Spleen (tissue), 11 donors: Measurements from ENCODE around the gene AVPI1. TPM values are rescaled to one million over a fixed set of nuclear protein-coding genes. Genes with fewer than 3 reads are reported as not detected.
A peak's percentile ranks its signal among the peaks of the same experiment; 100 is the strongest.

Experiments
- DNase-seq: peaks from one replicate; pipeline ENCODE4 v3.0.0-alpha.2; 2020
- H3K27ac ChIP-seq, 8 donors: fragments of 200-600 bp; sonication (generic) in 7 of 8; 1 replicate in 4 of 8; 2 replicates in 4 of 8; pipeline versions ENCODE4 v1.5.0 to v1.8.0; 2016 to 2021; ENCODE audit warnings: inconsistent platforms in 4 of 8, mild to moderate bottlenecking in 4 of 8, moderate library complexity in 1 of 8
- H3K27me3 ChIP-seq, 7 donors: fragments of 200-600 bp; sonication (generic) in 6 of 7; replicated peaks in 1 of 7; 1 replicate in 4 of 7; 2 replicates in 3 of 7; pipeline versions ENCODE4 v1.5.0 to v1.8.0; 2016 to 2021; ENCODE audit warnings: inconsistent platforms in 3 of 7, mild to moderate bottlenecking in 1 of 7
- H3K36me3 ChIP-seq, 6 donors: fragments of 200-600 bp; sonication (generic) in 5 of 6; 1 replicate in 4 of 6; 2 replicates in 2 of 6; pipeline versions ENCODE4 v1.5.0 to v1.8.0; 2016 to 2021; ENCODE audit warnings: inconsistent platforms in 2 of 6
- H3K4me1 ChIP-seq, 6 donors: fragments of 200-600 bp; sonication (generic) in 5 of 6; 1 replicate in 3 of 6; 2 replicates in 3 of 6; pipeline versions ENCODE4 v1.5.0 to v1.8.0; 2016 to 2021; ENCODE audit warnings: inconsistent platforms in 3 of 6
- H3K4me3 ChIP-seq, 8 donors: fragments of 200-600 bp; sonication (generic) in 7 of 8; 1 replicate in 4 of 8; 2 replicates in 4 of 8; pipeline versions ENCODE4 v1.5.0 to v1.8.0; 2016 to 2021; ENCODE audit warnings: inconsistent platforms in 4 of 8, mild to moderate bottlenecking in 4 of 8, moderate library complexity in 2 of 8
- H3K9me3 ChIP-seq, 8 donors: fragments of 200-600 bp; sonication (generic) in 7 of 8; 1 replicate in 4 of 8; 2 replicates in 4 of 8; pipeline versions ENCODE4 v1.5.0 to v1.8.0; 2016 to 2021; ENCODE audit warnings: inconsistent platforms in 4 of 8
- POLR2A ChIP-seq, 3 donors: fragments of 450-650 bp; IDR thresholded peaks; one replicate each; pipeline ENCODE4 v1.5.1; 2017; ENCODE audit warnings: antibody characterized with exemption in 3 of 3, mild to moderate bottlenecking in 1 of 3
- POLR2AphosphoS5 ChIP-seq, 3 donors: sonication (generic); formaldehyde crosslinking; IDR thresholded peaks; one replicate each; pipeline ENCODE4 v1.5.1; 2017; ENCODE audit warnings: antibody characterized with exemption in 3 of 3
- WGBS, 5 donors: extraction: QIAGEN DNeasy Blood & Tissue Kit in 3 of 5; methylation state at CpG; one replicate each; pipeline versions ENCODE4 v1.1.5 to v1.1.7; 2013 to 2018; 5-methylcytosine and 5-hydroxymethylcytosine counted together
- intact Hi-C: fragments of 100-400 bp; cut with DNase I; formaldehyde crosslinking; loops from one replicate; pipeline ENCODE4 v1.15.0; 2023; ENCODE audit warnings: low total_unique reads
- polyA plus RNA-seq, 3 donors: library from polyadenylated mRNA; stranded (reverse); fragments of 200-250 nt; gene quantifications; one replicate each; pipeline ENCODE4 v1.2.1, GENCODE V29; 2013
- total RNA-seq, 7 donors: library from RNA; depleted of rRNA in 3 of 7; stranded (reverse); fragments of >200 nt in 3 of 7; fragmentation: NEBNext Ultra II Directional in 4 of 7; extraction: Animal tissue kit (Norgen Biotek cat#: 25700) in 4 of 7; gene quantifications; one replicate each; pipeline versions ENCODE4 v1.1.0 to v1.2.1, GENCODE V29; 2016 to 2021
- TF ChIP-seq, protein P1 (sequence below), 11 experiments: fragments of 200-600 bp in 7 of 11; fragments of 450-650 bp in 4 of 11; sonication (generic) in 4 of 11; IDR thresholded peaks in 8 of 11; conservative IDR thresholded peaks in 3 of 11; 1 replicate in 7 of 11; 2 replicates in 4 of 11; pipeline versions ENCODE4 v1.4.0 to v1.8.0; 2016 to 2021; ENCODE audit warnings: antibody characterized with exemption in 11 of 11, inconsistent platforms in 4 of 11, mild to moderate bottlenecking in 1 of 11
- donor health status: healthy with polysubstance abuse.
- donor health status: DM: no; HTN: no; CAD: no; lungs with moderate emphysema.
- donor health status: DM: no; HTN: no; CAD: no.
- donor health status: Bipolar disorder and iron deficiency.
- donor health status: healthy.
- donor health status: DM: no; HTN: no; CAD: no.
- donor health status: DM: yes; HTN: yes; CAD: no.

Gene AVPI1
- total and polyA plus RNA-seq, 10 donors, result 4.0 to 35.8 (median 14.3) TPM

DNA sequence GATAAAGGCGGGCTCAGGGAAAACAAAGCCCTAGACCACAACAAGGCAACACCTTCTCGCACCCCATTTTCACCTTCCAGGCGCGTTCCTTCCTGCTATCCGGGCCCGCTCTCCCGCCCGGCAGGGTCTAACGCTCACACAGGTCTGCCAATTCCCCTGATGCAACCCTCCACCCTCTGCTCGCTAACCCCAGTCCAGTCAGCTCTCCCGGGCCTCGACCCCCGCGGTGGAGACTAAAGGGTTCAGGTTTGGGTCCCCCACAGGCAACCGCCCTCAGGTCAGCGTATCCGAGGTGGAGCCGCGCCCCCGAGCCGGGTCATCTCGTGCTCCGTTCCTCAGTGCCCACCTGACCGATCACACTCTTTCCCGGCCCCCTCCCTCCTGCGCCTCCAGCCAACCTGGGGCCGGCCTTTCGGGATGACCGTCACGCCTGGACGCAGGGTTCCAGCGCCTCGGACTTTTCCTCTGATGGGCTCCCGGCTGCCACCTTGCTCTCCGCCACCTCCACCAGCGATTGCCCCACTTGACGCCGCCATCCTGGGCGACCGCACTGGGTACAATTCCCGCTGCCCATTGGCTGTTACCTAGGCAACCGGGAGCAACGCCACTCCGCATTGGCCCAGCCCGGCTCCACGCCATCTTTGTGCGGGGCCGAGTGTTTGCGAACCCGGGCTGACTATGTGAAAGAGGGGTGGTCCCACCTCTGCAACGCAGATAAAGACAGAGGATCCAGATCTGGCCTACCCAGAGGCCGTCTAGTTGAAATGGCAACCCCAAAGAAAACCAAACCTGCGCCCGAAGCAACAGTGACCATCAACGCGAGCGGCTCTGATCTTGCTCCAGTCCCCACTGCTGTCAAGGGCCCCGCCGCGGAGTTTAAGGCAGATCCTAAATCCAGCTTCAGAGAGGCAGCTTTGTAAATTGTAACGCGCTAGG is 53.8 kb downstream of the AVPI1 start, which contains the start of gene MORN4:
Gene MORN4 (minus strand): TSS at position 552 of the 936 bp plus-strand sequence. CDS start 13,847 bp downstream, outside the sequence.
- Histone ChIP-seq H3K27ac (peak within 1 kb of the TSS in 6 of 8 donors; percentile 36 to 74 (median 54)), H3K9me3 (no peaks in the 10 kb centered on the region), H3K4me3 (peak within 1 kb of the TSS; percentile 51 to 87 (median 75)), H3K4me1 (peaks cover 0 to 23% (median 14%) of the 10 kb centered on the region in 6 donors), H3K27me3 (no peaks in the 10 kb centered on the region), H3K36me3 (no peaks in the 10 kb centered on the region)
- 4 to 7% (median 5%) methylated on average over 50 to 62 of the region's 62 CpGs for WGBS, 5 donors
- intact Hi-C loops, result no loop called here
- peak; percentile 55 to 81 (median 80) for TF ChIP-seq POLR2AphosphoS5 (IDR thresholded peaks at IDR 0.05)
- TF ChIP-seq, protein P1, sequence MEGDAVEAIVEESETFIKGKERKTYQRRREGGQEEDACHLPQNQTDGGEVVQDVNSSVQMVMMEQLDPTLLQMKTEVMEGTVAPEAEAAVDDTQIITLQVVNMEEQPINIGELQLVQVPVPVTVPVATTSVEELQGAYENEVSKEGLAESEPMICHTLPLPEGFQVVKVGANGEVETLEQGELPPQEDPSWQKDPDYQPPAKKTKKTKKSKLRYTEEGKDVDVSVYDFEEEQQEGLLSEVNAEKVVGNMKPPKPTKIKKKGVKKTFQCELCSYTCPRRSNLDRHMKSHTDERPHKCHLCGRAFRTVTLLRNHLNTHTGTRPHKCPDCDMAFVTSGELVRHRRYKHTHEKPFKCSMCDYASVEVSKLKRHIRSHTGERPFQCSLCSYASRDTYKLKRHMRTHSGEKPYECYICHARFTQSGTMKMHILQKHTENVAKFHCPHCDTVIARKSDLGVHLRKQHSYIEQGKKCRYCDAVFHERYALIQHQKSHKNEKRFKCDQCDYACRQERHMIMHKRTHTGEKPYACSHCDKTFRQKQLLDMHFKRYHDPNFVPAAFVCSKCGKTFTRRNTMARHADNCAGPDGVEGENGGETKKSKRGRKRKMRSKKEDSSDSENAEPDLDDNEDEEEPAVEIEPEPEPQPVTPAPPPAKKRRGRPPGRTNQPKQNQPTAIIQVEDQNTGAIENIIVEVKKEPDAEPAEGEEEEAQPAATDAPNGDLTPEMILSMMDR (IDR thresholded peaks at IDR 0.05 in 8 of 11, conservative IDR thresholded peaks at IDR 0.05 in 3 of 11), result peak in 2 of 11 experiments; percentile 7 to 15
- TF ChIP-seq POLR2A (IDR thresholded peaks at IDR 0.05), result no peak
- peak; percentile 96 for DNase-seq

DNA sequence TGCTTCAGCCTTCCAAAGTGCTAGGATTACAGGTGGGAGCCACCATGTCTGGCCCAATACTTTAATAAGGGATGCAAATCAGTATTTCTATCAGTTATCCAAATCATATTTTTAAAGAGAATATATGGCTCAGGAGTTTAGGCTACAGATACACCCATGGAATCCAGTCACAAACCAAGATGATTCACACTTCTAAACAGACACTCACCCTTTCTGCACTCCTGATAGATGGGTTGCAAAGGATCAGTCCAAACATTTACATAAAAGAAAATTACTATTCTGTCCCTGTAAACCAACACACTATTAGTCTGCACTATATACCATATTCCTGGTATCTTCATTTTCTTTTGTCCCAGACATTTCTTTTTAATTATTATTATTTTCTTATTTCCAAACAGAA is 55.9 kb downstream of the AVPI1 start:
- H3K4me1 ChIP-seq, result peaks cover 0 to 23% (median 14%) of the 10 kb centered on the region in 6 donors
- H3K27ac ChIP-seq, result no peak overlapping the region
- H3K36me3 ChIP-seq, result no peaks in the 10 kb centered on the region
- H3K9me3 ChIP-seq, result no peaks in the 10 kb centered on the region
- no peak overlapping the region for H3K4me3 ChIP-seq
- TF ChIP-seq POLR2A (IDR thresholded peaks at IDR 0.05), result no peak
- no peak for TF ChIP-seq POLR2AphosphoS5 (IDR thresholded peaks at IDR 0.05)
- TF ChIP-seq, protein P1 (IDR thresholded peaks at IDR 0.05 in 8 of 11, conservative IDR thresholded peaks at IDR 0.05 in 3 of 11), result no peak
- H3K27me3 ChIP-seq, result no peaks in the 10 kb centered on the region
- no peak for DNase-seq
- intact Hi-C loops, result no loop called here

DNA sequence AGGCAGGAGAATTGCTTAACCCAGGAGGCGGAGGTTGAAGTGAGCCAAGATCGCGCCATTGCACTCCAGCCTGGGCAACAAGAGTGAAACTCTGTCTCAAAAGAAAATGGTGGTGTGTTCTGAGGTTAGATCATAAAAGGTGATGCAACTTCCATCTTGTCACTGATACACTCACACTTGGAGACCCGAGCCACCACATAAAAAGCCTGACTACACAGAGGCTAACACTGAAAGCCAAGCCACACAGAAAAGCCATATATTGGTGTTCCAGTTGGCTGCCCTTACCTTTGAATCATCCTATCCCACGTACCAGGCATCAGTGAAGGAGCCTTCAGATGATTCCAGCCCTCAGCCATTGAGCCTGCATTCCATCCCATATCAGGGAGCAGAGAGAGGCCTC is 57.8 kb downstream of the AVPI1 start:
- H3K27me3 ChIP-seq, result no peaks in the 10 kb centered on the region
- no peaks in the 10 kb centered on the region for H3K9me3 ChIP-seq
- H3K4me3 ChIP-seq, result no peak overlapping the region
- H3K36me3 ChIP-seq, result no peaks in the 10 kb centered on the region
- H3K4me1 ChIP-seq, result peaks cover 0 to 23% (median 14%) of the 10 kb centered on the region in 6 donors
- no peak for DNase-seq
- no peak overlapping the region for H3K27ac ChIP-seq
- whole genome bisulfite sequencing, 5 donors, result 86 to 95% (median 89%) methylated on average over 5 of the region's 5 CpGs
- intact Hi-C loops, result no loop called here
- no peak for TF ChIP-seq POLR2A (IDR thresholded peaks at IDR 0.05)
- no peak for TF ChIP-seq POLR2AphosphoS5 (IDR thresholded peaks at IDR 0.05)
- TF ChIP-seq, protein P1 (IDR thresholded peaks at IDR 0.05 in 8 of 11, conservative IDR thresholded peaks at IDR 0.05 in 3 of 11), result no peak

DNA sequence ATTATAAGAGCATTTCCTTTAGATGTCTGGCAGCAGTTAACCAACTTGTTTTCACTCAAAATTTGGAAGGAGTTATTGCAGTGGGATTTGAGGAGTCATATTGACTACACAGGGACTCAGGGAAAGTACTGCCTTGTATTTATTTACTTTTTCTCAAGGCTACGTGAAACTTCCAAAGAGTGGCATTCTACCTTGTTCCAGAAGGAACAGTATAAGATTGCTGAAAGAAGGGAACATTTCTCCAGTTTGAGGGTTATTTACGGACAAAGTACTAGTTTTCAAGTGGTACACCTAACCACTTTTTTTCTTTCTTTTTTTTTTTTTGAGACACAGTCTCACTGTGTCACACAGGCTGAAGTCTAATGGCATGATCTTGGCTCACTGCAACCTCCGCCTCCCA is 58.8 kb downstream of the AVPI1 start:
- no peak overlapping the region for H3K4me3 ChIP-seq
- no peaks in the 10 kb centered on the region for H3K36me3 ChIP-seq
- peaks cover 0 to 14% (median 8%) of the 10 kb centered on the region in 6 donors for H3K4me1 ChIP-seq
- H3K27ac ChIP-seq, result no peak overlapping the region
- no peak for TF ChIP-seq POLR2AphosphoS5 (IDR thresholded peaks at IDR 0.05)
- TF ChIP-seq POLR2A (IDR thresholded peaks at IDR 0.05), result no peak
- TF ChIP-seq, protein P1 (IDR thresholded peaks at IDR 0.05 in 8 of 11, conservative IDR thresholded peaks at IDR 0.05 in 3 of 11), result no peak
- DNase-seq, result no peak
- H3K27me3 ChIP-seq, result no peaks in the 10 kb centered on the region
- 94 to 98% (median 95%) methylated on average over 3 of the region's 3 CpGs for WGBS, 5 donors
- intact Hi-C loops, result no loop called here
- no peaks in the 10 kb centered on the region for H3K9me3 ChIP-seq
